Suprapubic skin (tissue), 4 donors: ENCODE results near the gene CPEB4.

ENCODE experiments used
- CTCF ChIP-seq, 2 donors: fragments of 200-600 bp in 1 of 2; fragments of 450-650 bp in 1 of 2; sonication (generic) in 1 of 2; IDR thresholded peaks; one replicate each; pipeline ENCODE4 v1.5.1; 2016 to 2019; ENCODE audit warnings: antibody characterized with exemption in 2 of 2, mild to moderate bottlenecking in 1 of 2, moderate library complexity in 1 of 2
- EP300 ChIP-seq: sonication (generic); formaldehyde crosslinking; IDR thresholded peaks from one replicate; pipeline ENCODE4 v1.6.1; 2017; ENCODE audit warnings: antibody characterized with exemption
- POLR2AphosphoS5 ChIP-seq, 3 donors: sonication (generic); formaldehyde crosslinking; IDR thresholded peaks; one replicate each; pipeline ENCODE4 v1.6.1; 2017; ENCODE audit warnings: antibody characterized with exemption in 3 of 3

- TF ChIP-seq CTCF (IDR thresholded peaks at IDR 0.05), result no peak
- no peak for TF ChIP-seq POLR2AphosphoS5 (IDR thresholded peaks at IDR 0.05)
- TF ChIP-seq EP300, result no peak
Measured at GRCh38 chr5:173896631-173897030, 8.5 kb downstream of the CPEB4 start.
